WI38 (cell line): ENCODE measurements around the gene DHX35.

Experiments used
- H3K4me3 ChIP-seq: 2 replicates; pipeline ENCODE4 v1.5.1; 2011; ENCODE audit warnings: low read depth, mild to moderate bottlenecking, control low read depth, low read length
- TF ChIP-seq, protein P1 (sequence below): IDR thresholded peaks from 2 replicates; pipeline ENCODE4 v1.5.1; 2012; ENCODE audit warnings: low read depth, mild to moderate bottlenecking, control low read depth, low read length

DHX35 gene

DNA sequence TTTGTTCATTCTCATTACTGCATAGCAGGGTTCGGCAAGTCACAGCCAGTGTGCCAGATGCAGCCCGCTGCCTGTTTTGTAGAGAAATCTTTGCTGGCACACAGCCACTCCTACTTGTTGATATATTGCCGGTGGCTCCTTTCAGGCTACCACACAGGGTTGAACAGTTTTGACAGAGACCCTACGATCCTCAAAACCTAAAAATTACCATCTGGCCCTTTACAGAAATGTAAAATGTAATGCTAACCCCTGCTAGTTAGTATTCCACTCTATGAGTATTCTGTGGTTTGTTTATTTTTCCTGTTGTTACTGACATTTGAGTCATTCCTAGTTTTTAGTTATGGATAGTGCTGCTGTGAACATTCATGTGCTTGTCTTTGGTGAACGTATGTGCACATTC lies 11.5 kb downstream of the DHX35 start:
- H3K4me3 ChIP-seq = no peak overlapping the region
- TF ChIP-seq, protein P1, sequence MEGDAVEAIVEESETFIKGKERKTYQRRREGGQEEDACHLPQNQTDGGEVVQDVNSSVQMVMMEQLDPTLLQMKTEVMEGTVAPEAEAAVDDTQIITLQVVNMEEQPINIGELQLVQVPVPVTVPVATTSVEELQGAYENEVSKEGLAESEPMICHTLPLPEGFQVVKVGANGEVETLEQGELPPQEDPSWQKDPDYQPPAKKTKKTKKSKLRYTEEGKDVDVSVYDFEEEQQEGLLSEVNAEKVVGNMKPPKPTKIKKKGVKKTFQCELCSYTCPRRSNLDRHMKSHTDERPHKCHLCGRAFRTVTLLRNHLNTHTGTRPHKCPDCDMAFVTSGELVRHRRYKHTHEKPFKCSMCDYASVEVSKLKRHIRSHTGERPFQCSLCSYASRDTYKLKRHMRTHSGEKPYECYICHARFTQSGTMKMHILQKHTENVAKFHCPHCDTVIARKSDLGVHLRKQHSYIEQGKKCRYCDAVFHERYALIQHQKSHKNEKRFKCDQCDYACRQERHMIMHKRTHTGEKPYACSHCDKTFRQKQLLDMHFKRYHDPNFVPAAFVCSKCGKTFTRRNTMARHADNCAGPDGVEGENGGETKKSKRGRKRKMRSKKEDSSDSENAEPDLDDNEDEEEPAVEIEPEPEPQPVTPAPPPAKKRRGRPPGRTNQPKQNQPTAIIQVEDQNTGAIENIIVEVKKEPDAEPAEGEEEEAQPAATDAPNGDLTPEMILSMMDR = no peak

DNA sequence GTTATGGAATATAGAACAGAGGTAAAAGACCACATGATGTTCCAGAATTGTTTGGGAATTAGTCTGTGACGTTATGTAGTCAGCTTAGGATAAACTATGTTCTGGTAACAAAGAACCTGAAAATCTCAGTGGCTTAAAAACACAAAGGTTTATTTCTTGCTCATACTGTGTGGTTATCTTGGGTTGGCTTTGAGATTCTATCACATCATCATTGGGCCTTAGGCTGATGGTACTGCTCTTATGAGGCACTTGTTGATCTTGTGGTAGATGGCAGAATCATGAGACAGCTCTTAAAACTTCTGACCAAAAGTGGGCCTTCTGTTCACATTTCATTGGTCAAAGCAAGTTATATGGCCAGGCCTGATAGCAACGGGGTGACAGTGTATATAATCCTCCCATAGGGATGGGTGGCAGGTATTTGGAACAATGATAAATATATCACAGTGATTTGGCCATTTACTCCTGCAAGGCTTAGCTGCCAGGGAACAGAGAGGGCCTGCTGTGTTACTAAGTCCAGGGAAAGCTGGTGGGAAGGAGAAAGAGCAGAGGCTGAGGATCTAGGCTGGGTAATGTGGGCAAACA lies 13.5 kb downstream of the DHX35 start:
- no peak overlapping the region for H3K4me3 ChIP-seq
- TF ChIP-seq, protein P1 = no peak

DNA sequence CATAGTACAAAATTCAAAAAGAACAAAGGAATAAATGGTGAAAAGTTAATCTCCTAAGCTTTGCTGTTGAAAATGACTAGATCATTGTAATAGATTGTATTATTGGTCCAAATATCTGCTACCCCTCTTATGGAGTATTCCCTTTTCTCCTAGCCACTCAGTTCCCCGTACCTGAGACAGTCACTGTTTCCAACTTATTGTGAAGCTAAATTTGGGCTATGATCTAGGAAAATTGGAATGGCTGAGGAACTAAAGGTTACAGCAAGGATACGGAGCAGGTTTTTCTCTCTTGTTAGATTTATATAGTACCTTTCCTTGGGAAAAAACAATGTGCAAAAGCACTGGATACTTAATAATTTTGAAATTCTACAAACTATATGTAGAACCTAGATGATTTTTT lies 17.3 kb downstream of the DHX35 start:
- no peak overlapping the region for H3K4me3 ChIP-seq
- TF ChIP-seq, protein P1 = no peak

DNA sequence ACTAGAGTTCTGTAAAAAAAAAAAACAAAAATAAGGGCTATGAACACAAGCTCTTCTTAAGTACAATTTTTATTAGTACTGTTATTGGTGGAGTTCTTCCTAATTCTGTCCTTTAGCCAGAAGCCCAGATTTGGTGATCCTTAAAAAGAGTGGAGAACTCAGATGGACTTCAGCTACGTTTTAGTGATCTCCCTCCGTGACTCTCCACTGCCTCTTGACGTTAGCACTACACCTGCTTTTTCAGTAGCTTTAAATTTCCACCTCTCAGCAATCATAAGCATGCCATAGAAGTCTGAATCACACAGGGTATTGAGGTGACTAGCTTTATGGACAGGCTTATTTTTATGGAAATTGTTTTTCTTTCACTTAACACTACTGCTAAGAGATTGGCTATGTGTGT lies 17.7 kb downstream of the DHX35 start:
- TF ChIP-seq, protein P1 = no peak
- no peak overlapping the region for H3K4me3 ChIP-seq

DNA sequence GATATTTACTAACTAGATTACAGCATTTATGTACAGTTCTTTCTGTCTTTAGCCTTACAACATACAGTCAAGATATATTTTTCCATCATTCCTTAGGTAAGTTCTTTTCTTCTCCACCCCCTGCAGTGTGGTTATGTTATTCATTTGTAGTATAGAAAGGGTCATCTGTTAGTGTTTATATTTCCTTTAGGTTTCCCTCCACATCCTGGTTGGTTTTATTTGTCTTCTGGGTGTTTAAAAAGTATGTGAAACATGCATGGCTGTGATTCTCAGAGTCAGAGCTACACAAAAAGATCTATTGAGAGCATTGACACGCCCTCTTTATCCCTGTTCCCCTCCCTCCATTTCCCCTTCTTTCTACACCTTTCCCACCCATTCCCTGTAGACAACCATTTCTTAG lies 20.1 kb downstream of the DHX35 start:
- H3K4me3 ChIP-seq = no peak overlapping the region
- TF ChIP-seq, protein P1 = no peak

DNA sequence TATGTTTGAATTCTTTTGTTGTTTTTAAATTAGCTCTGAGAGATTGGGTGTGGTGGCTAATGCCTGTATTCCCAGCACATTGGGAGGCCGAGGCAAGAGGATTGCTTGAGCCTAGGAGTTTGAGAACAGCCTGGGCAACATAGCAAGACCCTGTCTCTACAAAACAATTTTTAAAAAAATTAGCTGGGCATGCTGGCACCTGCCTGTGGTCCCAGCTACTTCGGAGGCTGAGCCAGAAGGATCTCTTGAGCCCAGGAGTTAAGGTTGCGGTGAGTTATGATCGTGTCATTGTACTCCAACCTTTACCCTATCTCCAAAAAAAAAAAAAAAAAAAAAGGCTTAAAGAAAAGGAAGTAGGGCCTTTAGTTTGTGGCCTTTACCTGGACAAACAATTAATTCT lies 22.9 kb downstream of the DHX35 start:
- H3K4me3 ChIP-seq = no peak overlapping the region
- TF ChIP-seq, protein P1 = no peak

DNA sequence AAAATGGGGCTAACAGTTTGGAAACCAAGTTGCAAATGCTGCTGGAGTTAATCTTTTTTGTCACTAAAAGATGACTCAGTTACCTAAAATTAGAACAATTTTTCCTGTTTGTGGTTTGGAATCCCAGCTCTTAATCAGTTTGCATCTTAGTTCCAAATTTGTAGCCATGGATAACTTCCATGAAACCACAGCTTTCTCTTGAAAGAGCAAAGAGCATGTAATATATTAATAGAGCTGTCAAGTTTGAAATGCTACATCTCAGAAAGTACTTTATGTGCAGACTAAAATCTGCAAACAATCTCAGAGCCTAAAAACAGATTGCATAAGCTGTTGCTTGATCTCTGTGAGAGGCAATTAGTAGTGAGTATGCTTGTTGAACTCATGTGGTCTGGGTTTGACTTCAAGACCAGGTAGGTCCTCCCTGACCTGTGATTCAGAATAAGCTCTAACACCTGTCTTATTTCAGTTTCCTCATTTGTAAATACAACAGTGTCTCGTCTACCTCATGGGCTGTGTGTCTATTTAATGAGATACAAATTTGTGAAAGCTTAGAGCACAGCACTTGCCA lies 23.5 kb downstream of the DHX35 start:
- TF ChIP-seq, protein P1 = no peak
- H3K4me3 ChIP-seq = no peak overlapping the region
